Mesenchymal stem cell (in vitro differentiated cells and primary cell): Measurements from ENCODE around the gene KCTD7.
A peak's percentile ranks its signal among the peaks of the same experiment; 100 is the strongest.
"Not testable (repeated sequence)": the region's sequence is repeated elsewhere in the genome, so short reads cannot be mapped to it uniquely, and the experiment has no call there.

Experiments
- DNase-seq: peaks from one replicate; pipeline ENCODE4 v3.0.0-alpha.2; 2013
- H2AFZ ChIP-seq: one replicate; pipeline ENCODE4 v1.6.1; 2013; ENCODE audit warnings: low read depth, mild to moderate bottlenecking, control low read depth, inconsistent platforms, low read length, moderate library complexity
- H2AK5ac ChIP-seq: 2 replicates; pipeline ENCODE4 v1.6.1; 2013; ENCODE audit warnings: low read length, moderate library complexity, mild to moderate bottlenecking, inconsistent platforms; ENCODE audit not compliant: severe bottlenecking
- H2BK120ac ChIP-seq: one replicate; pipeline ENCODE4 v1.6.1; 2013; ENCODE audit warnings: low read depth, mild to moderate bottlenecking, inconsistent platforms, low read length, moderate library complexity
- H2BK12ac ChIP-seq, 2 experiments: one replicate each; pipeline ENCODE4 v1.6.1; 2013; ENCODE audit warnings: inconsistent platforms in 2 of 2, low read length in 2 of 2, mild to moderate bottlenecking in 2 of 2, moderate library complexity in 2 of 2, control low read depth in 1 of 2
- H2BK15ac ChIP-seq: one replicate; pipeline ENCODE4 v1.6.1; 2013; ENCODE audit warnings: mild to moderate bottlenecking, low read depth, inconsistent platforms; ENCODE audit not compliant: poor library complexity, severe bottlenecking
- H2BK5ac ChIP-seq: 2 replicates; pipeline ENCODE4 v1.6.1; 2013; ENCODE audit warnings: low read depth, mild to moderate bottlenecking, low read length, control low read depth, inconsistent platforms; ENCODE audit not compliant: poor library complexity, severe bottlenecking
- H3K14ac ChIP-seq, 2 experiments: one replicate each; pipeline ENCODE4 v1.6.1; 2013; ENCODE audit warnings: inconsistent platforms in 2 of 2, low read length in 2 of 2, control low read depth in 1 of 2, mild to moderate bottlenecking in 1 of 2, moderate library complexity in 1 of 2
- H3K18ac ChIP-seq, 2 experiments: one replicate each; pipeline ENCODE4 v1.6.1; 2013; ENCODE audit warnings: inconsistent platforms in 2 of 2, low read length in 2 of 2, control low read depth in 1 of 2, low read depth in 1 of 2, mild to moderate bottlenecking in 1 of 2
- H3K23ac ChIP-seq, 2 experiments: one replicate each; pipeline ENCODE4 v1.6.1; 2013; ENCODE audit warnings: inconsistent platforms in 2 of 2, low read length in 2 of 2, mild to moderate bottlenecking in 2 of 2, moderate library complexity in 2 of 2, control low read depth in 1 of 2
- H3K27ac ChIP-seq: 2 replicates; pipeline ENCODE4 v1.5.1; 2013; ENCODE audit warnings: mild to moderate bottlenecking, moderate library complexity, low read length, control low read depth, inconsistent platforms; ENCODE audit not compliant: poor library complexity, severe bottlenecking
- H3K27me3 ChIP-seq, 2 experiments: 2 replicates each; pipeline versions ENCODE4 v1.6.1 to v1.7.0; 2013; ENCODE audit warnings: low read length in 2 of 2, mild to moderate bottlenecking in 2 of 2, moderate library complexity in 2 of 2, control low read depth in 1 of 2, inconsistent platforms in 1 of 2; ENCODE audit not compliant: control insufficient read depth in 1 of 2, insufficient read depth in 1 of 2
- H3K36me3 ChIP-seq, 2 experiments: 2 replicates each; pipeline versions ENCODE4 v1.6.1 to v1.7.0; 2013; ENCODE audit warnings: low read length in 2 of 2, control low read depth in 1 of 2, inconsistent platforms in 1 of 2, low read depth in 1 of 2, mild to moderate bottlenecking in 1 of 2; ENCODE audit not compliant: insufficient read depth in 2 of 2, control insufficient read depth in 1 of 2
- H3K4ac ChIP-seq, 2 experiments: one replicate each; pipeline ENCODE4 v1.6.1; 2013; ENCODE audit warnings: inconsistent platforms in 2 of 2, low read length in 2 of 2, mild to moderate bottlenecking in 2 of 2, moderate library complexity in 2 of 2, control low read depth in 1 of 2, low read depth in 1 of 2
- H3K4me1 ChIP-seq: 2 replicates; pipeline ENCODE4 v1.6.1; 2013; ENCODE audit warnings: low read depth, low read length, control low read depth; ENCODE audit not compliant: control insufficient read depth, insufficient read depth
- H3K4me2 ChIP-seq: 2 replicates; pipeline ENCODE4 v1.6.1; 2013; ENCODE audit warnings: low read length, mild to moderate bottlenecking, inconsistent platforms; ENCODE audit not compliant: poor library complexity, severe bottlenecking
- H3K4me3 ChIP-seq, 2 experiments: 2 replicates each; pipeline versions ENCODE4 v1.5.1 to v1.7.0; 2013; ENCODE audit warnings: low read length in 2 of 2, mild to moderate bottlenecking in 2 of 2, control low read depth in 1 of 2, low read depth in 1 of 2; ENCODE audit not compliant: insufficient read depth in 1 of 2
- H3K79me1 ChIP-seq: replicated peaks from 2 replicates; pipeline ENCODE4 v1.6.1; 2013; ENCODE audit warnings: mild to moderate bottlenecking, control low read depth, low read length, inconsistent platforms; ENCODE audit not compliant: poor library complexity, severe bottlenecking
- H3K9ac ChIP-seq: 2 replicates; pipeline ENCODE4 v1.7.0; 2013; ENCODE audit warnings: mild to moderate bottlenecking, low read length, moderate library complexity
- H3K9me3 ChIP-seq: 2 replicates; pipeline ENCODE4 v1.7.0; 2013; ENCODE audit warnings: mild to moderate bottlenecking, low read length; ENCODE audit not compliant: control insufficient read depth
- H4K8ac ChIP-seq: one replicate; pipeline ENCODE4 v1.6.1; 2013; ENCODE audit warnings: inconsistent platforms, mild to moderate bottlenecking, low read length, moderate library complexity
- H4K91ac ChIP-seq: one replicate; pipeline ENCODE4 v1.6.1; 2013; ENCODE audit warnings: mild to moderate bottlenecking, low read length, inconsistent platforms
- WGBS: methylation state at CpG from one replicate; pipeline ENCODE4 v1.1.7; 2013; ENCODE audit warnings: mixed read lengths; 5-methylcytosine and 5-hydroxymethylcytosine counted together

Gene KCTD7

GRCh38 chr7:66583490-66584110 is 45.1 kb upstream of the KCTD7 start:
- H2BK15ac ChIP-seq: no peak overlapping the region
- no peak overlapping the region for H3K4ac ChIP-seq
- H3K27ac ChIP-seq: no peak overlapping the region
- no peak overlapping the region for H4K91ac ChIP-seq
- H3K14ac ChIP-seq: no peak overlapping the region
- no peak overlapping the region for H2AFZ ChIP-seq
- DNase-seq: no peak
- no peak overlapping the region for H3K4me2 ChIP-seq
- no peaks in the 10 kb centered on the region for H3K27me3 ChIP-seq
- WGBS: no CpG with 5 or more reads among the region's 2 CpGs
- no peak overlapping the region for H2BK120ac ChIP-seq
- H3K23ac ChIP-seq: no peak overlapping the region
- no peak overlapping the region for H3K4me3 ChIP-seq
- no peak overlapping the region for H3K9ac ChIP-seq
- peaks cover 16 to 51% of the 10 kb centered on the region in 2 experiments for H3K36me3 ChIP-seq
- no peak overlapping the region for H2AK5ac ChIP-seq
- H3K79me1 ChIP-seq: peaks cover 5% of the 10 kb centered on the region
- no peak overlapping the region for H4K8ac ChIP-seq
- H3K9me3 ChIP-seq: no peaks in the 10 kb centered on the region
- peaks cover 9% of the 10 kb centered on the region for H3K4me1 ChIP-seq
- no peak overlapping the region for H2BK5ac ChIP-seq
- H3K18ac ChIP-seq: no peak overlapping the region
- H2BK12ac ChIP-seq: no peak overlapping the region

GRCh38 chr7:66586181-66586580 is 42.5 kb upstream of the KCTD7 start:
- H2BK5ac ChIP-seq: no peak overlapping the region
- no peaks in the 10 kb centered on the region for H3K27me3 ChIP-seq
- no peak overlapping the region for H3K27ac ChIP-seq
- no peak overlapping the region for H4K91ac ChIP-seq
- DNase-seq: no peak
- H3K4me3 ChIP-seq: no peak overlapping the region
- H3K14ac ChIP-seq: no peak overlapping the region
- H3K4me1 ChIP-seq: peaks cover 15% of the 10 kb centered on the region
- H2AK5ac ChIP-seq: no peak overlapping the region
- H2BK12ac ChIP-seq: no peak overlapping the region
- H3K23ac ChIP-seq: no peak overlapping the region
- H3K9me3 ChIP-seq: no peaks in the 10 kb centered on the region
- H3K79me1 ChIP-seq: peaks cover 3% of the 10 kb centered on the region
- H3K9ac ChIP-seq: no peak overlapping the region
- WGBS: 100% methylated on average over 1 of the region's 1 CpG
- H2AFZ ChIP-seq: no peak overlapping the region
- peaks cover 14 to 40% of the 10 kb centered on the region in 2 experiments for H3K36me3 ChIP-seq
- no peak overlapping the region for H3K4me2 ChIP-seq
- H2BK120ac ChIP-seq: no peak overlapping the region
- no peak overlapping the region for H2BK15ac ChIP-seq
- no peak overlapping the region for H3K18ac ChIP-seq
- no peak overlapping the region for H4K8ac ChIP-seq
- H3K4ac ChIP-seq: no peak overlapping the region

- not testable (repeated sequence) for H3K23ac ChIP-seq, H3K9me3 ChIP-seq, DNase-seq, H3K18ac ChIP-seq, H3K4me2 ChIP-seq, H3K14ac ChIP-seq, H2BK120ac ChIP-seq, H2BK15ac ChIP-seq, H2AK5ac ChIP-seq, H3K27me3 ChIP-seq, H3K4me3 ChIP-seq, H4K8ac ChIP-seq, H2AFZ ChIP-seq, H3K4ac ChIP-seq, H3K79me1 ChIP-seq, H3K27ac ChIP-seq, H2BK5ac ChIP-seq, H4K91ac ChIP-seq, H2BK12ac ChIP-seq, H3K9ac ChIP-seq
- no CpG with 5 or more reads among the region's 1 CpG for WGBS
- Histone ChIP-seq H3K4me1 (peaks cover 15% of the 10 kb centered on the region), H3K36me3 (peaks cover 4 to 22% of the 10 kb centered on the region in 2 experiments)
These were observed 40.5 kb upstream of the KCTD7 start for GRCh38 chr7:66588226-66588625.

DNA sequence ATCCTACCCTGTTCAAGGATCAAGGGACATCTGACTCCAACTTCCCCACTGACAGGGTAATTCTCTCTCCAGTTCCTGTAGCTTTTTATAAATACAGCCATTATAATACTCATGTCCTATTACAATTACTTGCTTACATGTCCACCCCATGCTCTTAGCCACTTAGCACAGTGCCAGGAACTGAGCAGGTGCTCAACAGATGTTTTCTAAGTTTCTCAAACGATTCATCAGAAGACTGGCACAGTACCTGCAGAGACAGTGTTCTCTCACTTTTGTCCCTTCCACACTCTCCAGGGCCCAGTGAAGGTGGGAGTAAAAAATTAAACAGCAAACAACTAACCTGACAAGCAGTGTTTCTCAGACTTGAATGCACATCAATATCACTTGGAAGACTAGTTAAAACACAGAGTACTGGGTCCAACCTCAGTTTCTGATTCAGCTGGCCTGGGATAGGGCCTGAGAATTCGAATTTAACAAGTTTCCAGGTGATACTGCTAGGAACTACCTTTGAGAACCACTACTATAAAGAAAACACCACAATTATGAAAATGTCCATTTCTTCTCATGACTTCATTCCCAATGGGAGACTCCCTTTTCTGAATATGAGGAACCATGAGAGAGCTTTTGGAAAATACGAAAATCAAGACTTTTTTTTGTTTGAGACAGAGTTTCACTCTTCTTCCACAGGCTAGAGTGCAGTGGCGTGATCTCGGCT is 39.7 kb upstream of the KCTD7 start:
- not testable (repeated sequence) for H3K27me3 ChIP-seq, DNase-seq, H3K27ac ChIP-seq, H2AK5ac ChIP-seq, H3K18ac ChIP-seq, H2BK5ac ChIP-seq, H3K9me3 ChIP-seq, H3K14ac ChIP-seq, H3K23ac ChIP-seq, H2BK15ac ChIP-seq, H4K91ac ChIP-seq, H3K79me1 ChIP-seq, H2BK120ac ChIP-seq, H4K8ac ChIP-seq, H3K4me2 ChIP-seq, H2AFZ ChIP-seq, H2BK12ac ChIP-seq, H3K4ac ChIP-seq
- 89% methylated on average over 5 of the region's 5 CpGs for WGBS
- Histone ChIP-seq H3K9ac (peak overlapping the region; percentile 100), H3K36me3 (peaks cover 2 to 14% of the 10 kb centered on the region in 2 experiments), H3K4me3 (peak overlapping the region in 1 of 2 experiments; percentile 18), H3K4me1 (peaks cover 15% of the 10 kb centered on the region)
